GM18870 (cell line): ENCODE data around the gene GPR132.

Experiments
- ATAC-seq: cut with Tn5 transposase; IDR thresholded peaks from one replicate; pipeline ENCODE4 v1.9.1; 2021; ENCODE audit warnings: moderate library complexity; ENCODE audit not compliant: unreplicated experiment

Gene GPR132

GRCh38 chr14:105005929-105006830 is 59.0 kb downstream of the GPR132 start:
- no peak for ATAC-seq

- ATAC-seq, result no peak
Measured at GRCh38 chr14:105005329-105005928, 59.8 kb downstream of the GPR132 start.
